ENCODE data around the gene MANSC1. TPM values are rescaled to one million over a fixed set of nuclear protein-coding genes. Genes with fewer than 3 reads are reported as not detected.

The MANSC1 gene
- total and polyA plus RNA-seq, 5 experiments from 2014 or later, result 0.34 to 0.89 (median 0.39) TPM

- Mint-ChIP-seq H3K4me3 (no peak overlapping the region), H3K27ac (no peak overlapping the region), H3K27me3 (no peaks in the 10 kb centered on the region), H3K9me3 (no peaks in the 10 kb centered on the region), H3K36me3 (no peaks in the 10 kb centered on the region), H3K4me1 (peaks cover 15 to 32% (median 27%) of the 10 kb centered on the region in 4 donors)
- POLR2A ChIA-PET, result interaction anchor here (1.6 kb wide), 1 partner anchor 10 kb away, joined by 3 read pairs; no protein-coding TSS in a partner anchor
- DNase-seq, result no peak
- ATAC-seq, result no peak
Observed at GRCh38 chr12:12336049-12336411, 14.0 kb downstream of the MANSC1 start.

- Mint-ChIP-seq H3K4me1 (peaks cover 15 to 31% (median 27%) of the 10 kb centered on the region in 4 donors), H3K27me3 (peaks cover 0 to 5% (median 0%) of the 10 kb centered on the region in 5 donors), H3K36me3 (peaks cover 0 to 1% (median 0%) of the 10 kb centered on the region in 3 donors), H3K9me3 (no peaks in the 10 kb centered on the region), H3K4me3 (peak overlapping the region in 3 of 10 donors; percentile 8 to 28 (median 12)), H3K27ac (peak overlapping the region in 5 of 10 donors; percentile 17 to 78 (median 64))
- POLR2A ChIA-PET, result interaction anchor here (0.5 to 1.8 kb wide), 3 partner anchors 22 to 403 kb away, joined by 3 to 5 read pairs (median 3); partner anchors contain the start of gene BORCS5
- DNase-seq (peak; percentile 35 to 77 (median 56)), ATAC-seq (peak; percentile 75 to 87)
Observed at GRCh38 chr12:12334367-12335040, 15.5 kb downstream of the MANSC1 start.

- no peak for ATAC-seq
- Mint-ChIP-seq H3K9me3 (no peaks in the 10 kb centered on the region), H3K4me1 (peaks cover 12 to 27% (median 22%) of the 10 kb centered on the region in 4 donors), H3K4me3 (peak overlapping the region in 1 of 10 donors; percentile 12), H3K27ac (peak overlapping the region in 5 of 10 donors; percentile 20 to 78 (median 46)), H3K36me3 (peaks cover 0 to 1% (median 0%) of the 10 kb centered on the region in 3 donors), H3K27me3 (peaks cover 0 to 5% (median 0%) of the 10 kb centered on the region in 5 donors)
- no peak for DNase-seq
- POLR2A ChIA-PET, result interaction anchor here (1.0 to 1.8 kb wide), 2 partner anchors 23 to 403 kb away, joined by 3 to 5 read pairs; partner anchors contain the start of gene BORCS5
Observed at GRCh38 chr12:12333407-12334366, 16.4 kb downstream of the MANSC1 start.

GRCh38 chr12:12331896-12332295, 18.1 kb downstream of the MANSC1 start:
- H3K4me1 Mint-ChIP-seq, result peaks cover 14 to 31% (median 25%) of the 10 kb centered on the region in 4 donors
- ATAC-seq, result no peak
- POLR2A ChIA-PET, result interaction anchor here (0.7 kb wide), 1 partner anchor 28 kb away, joined by 5 read pairs; no protein-coding TSS in a partner anchor
- H3K27me3 Mint-ChIP-seq, result peaks cover 0 to 5% (median 0%) of the 10 kb centered on the region in 5 donors
- DNase-seq, result no peak
- no peak overlapping the region for H3K4me3 Mint-ChIP-seq
- H3K9me3 Mint-ChIP-seq, result no peaks in the 10 kb centered on the region
- H3K36me3 Mint-ChIP-seq, result peaks cover 0 to 1% (median 0%) of the 10 kb centered on the region in 3 donors
- H3K27ac Mint-ChIP-seq, result peak overlapping the region in 1 of 10 donors; percentile 29

GRCh38 chr12:12331244-12331771, 18.7 kb downstream of the MANSC1 start:
- peaks cover 0 to 1% (median 0%) of the 10 kb centered on the region in 3 donors for H3K36me3 Mint-ChIP-seq
- POLR2A ChIA-PET, result no interaction called here
- no peak for ATAC-seq

GRCh38 chr12:12327802-12328201, 22.2 kb downstream of the MANSC1 start:
- peak overlapping the region in 4 of 10 donors; percentile 17 to 26 (median 20) for H3K4me3 Mint-ChIP-seq
- ATAC-seq, result peak; percentile 68 to 75
- H3K4me1 Mint-ChIP-seq, result peaks cover 6 to 10% (median 8%) of the 10 kb centered on the region in 4 donors
- no peaks in the 10 kb centered on the region for H3K9me3 Mint-ChIP-seq
- H3K36me3 Mint-ChIP-seq, result peaks cover 0 to 1% (median 0%) of the 10 kb centered on the region in 3 donors
- H3K27ac Mint-ChIP-seq, result peak overlapping the region; percentile 17 to 87 (median 57)
- peaks cover 0 to 8% (median 0%) of the 10 kb centered on the region in 5 donors for H3K27me3 Mint-ChIP-seq
- POLR2A ChIA-PET, result interaction anchor here (0.6 to 1.2 kb wide), 2 partner anchors 29 to 481 kb away, joined by 3 read pairs; partner anchors contain the start of gene BORCS5
- peak in 6 of 10 donors; percentile 9 to 62 (median 40) for DNase-seq

More at GRCh38 chr12:12331244-12331771, 18.7 kb downstream of the MANSC1 start:
- Mint-ChIP-seq H3K4me3 (no peak overlapping the region), H3K9me3 (no peaks in the 10 kb centered on the region), H3K4me1 (peaks cover 14 to 31% (median 25%) of the 10 kb centered on the region in 4 donors), H3K27ac (peak overlapping the region in 3 of 10 donors; percentile 10 to 32 (median 15)), H3K27me3 (peaks cover 0 to 5% (median 0%) of the 10 kb centered on the region in 5 donors)
- DNase-seq, result no peak

GRCh38 chr12:12326262-12326661, 23.8 kb downstream of the MANSC1 start:
- POLR2A ChIA-PET, result no interaction called here
- H3K36me3 Mint-ChIP-seq, result peaks cover 0 to 1% (median 0%) of the 10 kb centered on the region in 3 donors
- H3K27ac Mint-ChIP-seq, result peak overlapping the region in 1 of 10 donors; percentile 27
- H3K27me3 Mint-ChIP-seq, result peaks cover 0 to 8% (median 0%) of the 10 kb centered on the region in 5 donors
- ATAC-seq, result no peak
- no peaks in the 10 kb centered on the region for H3K9me3 Mint-ChIP-seq
- peaks cover 7 to 16% (median 8%) of the 10 kb centered on the region in 4 donors for H3K4me1 Mint-ChIP-seq
- no peak overlapping the region for H3K4me3 Mint-ChIP-seq
- DNase-seq, result no peak

GRCh38 chr12:12323591-12323990, 26.5 kb downstream of the MANSC1 start:
- DNase-seq, result no peak
- Mint-ChIP-seq H3K36me3 (no peaks in the 10 kb centered on the region), H3K27me3 (peaks cover 0 to 4% (median 2%) of the 10 kb centered on the region in 5 donors), H3K4me1 (peaks cover 7 to 16% (median 8%) of the 10 kb centered on the region in 4 donors), H3K27ac (peak overlapping the region in 1 of 10 donors; percentile 23), H3K4me3 (no peak overlapping the region), H3K9me3 (no peaks in the 10 kb centered on the region)
- POLR2A ChIA-PET, result no interaction called here
- ATAC-seq, result no peak

GRCh38 chr12:12323118-12323517, 26.9 kb downstream of the MANSC1 start:
- no peak overlapping the region for H3K4me3 Mint-ChIP-seq
- H3K27ac Mint-ChIP-seq, result peak overlapping the region in 1 of 10 donors; percentile 23
- H3K36me3 Mint-ChIP-seq, result no peaks in the 10 kb centered on the region
- ATAC-seq, result no peak
- POLR2A ChIA-PET, result no interaction called here
- DNase-seq, result no peak
- peaks cover 0 to 4% (median 2%) of the 10 kb centered on the region in 5 donors for H3K27me3 Mint-ChIP-seq
- peaks cover 7 to 16% (median 8%) of the 10 kb centered on the region in 4 donors for H3K4me1 Mint-ChIP-seq
- no peaks in the 10 kb centered on the region for H3K9me3 Mint-ChIP-seq

- H3K27ac Mint-ChIP-seq, result peak overlapping the region in 2 of 10 donors; percentile 3 to 69
- H3K36me3 Mint-ChIP-seq, result no peaks in the 10 kb centered on the region
- H3K4me1 Mint-ChIP-seq, result peaks cover 0 to 6% (median 1%) of the 10 kb centered on the region in 4 donors
- no peak overlapping the region for H3K4me3 Mint-ChIP-seq
- POLR2A ChIA-PET, result no interaction called here
- no peaks in the 10 kb centered on the region for H3K9me3 Mint-ChIP-seq
- peaks cover 0 to 4% (median 2%) of the 10 kb centered on the region in 5 donors for H3K27me3 Mint-ChIP-seq
- no peak for ATAC-seq
- DNase-seq, result no peak
Observed at GRCh38 chr12:12319451-12320183, 30.4 kb downstream of the MANSC1 start.

- Mint-ChIP-seq H3K36me3 (no peaks in the 10 kb centered on the region), H3K9me3 (no peaks in the 10 kb centered on the region), H3K27me3 (peaks cover 0 to 3% (median 2%) of the 10 kb centered on the region in 5 donors), H3K4me3 (no peak overlapping the region), H3K4me1 (no peaks in the 10 kb centered on the region), H3K27ac (no peak overlapping the region)
- DNase-seq (no peak), ATAC-seq (no peak)
- POLR2A ChIA-PET, result no interaction called here
Observed at GRCh38 chr12:12315838-12316237, 34.2 kb downstream of the MANSC1 start.

Data from naive thymus-derived CD8-positive, alpha-beta T cell (primary cell).